GM18508 (cell line): ENCODE results near the gene HTRA3.

Source experiments
- ATAC-seq: cut with Tn5 transposase; IDR thresholded peaks from one replicate; pipeline ENCODE4 v1.9.1; 2021; ENCODE audit warnings: moderate number of reproducible peaks; ENCODE audit not compliant: insufficient read depth, unreplicated experiment

Gene HTRA3

DNA sequence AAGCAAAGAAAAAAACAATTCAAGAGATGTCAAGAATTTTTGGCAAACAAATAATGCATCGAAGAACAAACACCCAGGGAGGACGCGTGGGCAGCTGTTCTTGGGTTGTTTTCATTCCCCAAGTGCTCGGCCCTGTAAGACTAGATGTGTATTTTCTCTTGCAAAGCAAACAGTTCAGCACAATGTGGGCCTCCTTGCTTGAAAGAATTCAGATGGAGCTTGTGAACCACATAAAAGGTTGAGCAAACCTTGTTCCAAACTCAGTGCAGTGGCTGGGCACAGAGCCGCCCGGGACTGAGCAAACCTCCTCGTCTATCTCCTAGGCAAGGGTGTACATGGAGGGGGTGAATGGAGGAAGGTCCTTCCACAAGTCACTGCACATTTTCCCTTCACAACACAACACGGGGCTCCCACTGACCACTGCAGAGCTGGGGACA lies 82.4 kb downstream of the HTRA3 start:
- ATAC-seq: no peak

DNA sequence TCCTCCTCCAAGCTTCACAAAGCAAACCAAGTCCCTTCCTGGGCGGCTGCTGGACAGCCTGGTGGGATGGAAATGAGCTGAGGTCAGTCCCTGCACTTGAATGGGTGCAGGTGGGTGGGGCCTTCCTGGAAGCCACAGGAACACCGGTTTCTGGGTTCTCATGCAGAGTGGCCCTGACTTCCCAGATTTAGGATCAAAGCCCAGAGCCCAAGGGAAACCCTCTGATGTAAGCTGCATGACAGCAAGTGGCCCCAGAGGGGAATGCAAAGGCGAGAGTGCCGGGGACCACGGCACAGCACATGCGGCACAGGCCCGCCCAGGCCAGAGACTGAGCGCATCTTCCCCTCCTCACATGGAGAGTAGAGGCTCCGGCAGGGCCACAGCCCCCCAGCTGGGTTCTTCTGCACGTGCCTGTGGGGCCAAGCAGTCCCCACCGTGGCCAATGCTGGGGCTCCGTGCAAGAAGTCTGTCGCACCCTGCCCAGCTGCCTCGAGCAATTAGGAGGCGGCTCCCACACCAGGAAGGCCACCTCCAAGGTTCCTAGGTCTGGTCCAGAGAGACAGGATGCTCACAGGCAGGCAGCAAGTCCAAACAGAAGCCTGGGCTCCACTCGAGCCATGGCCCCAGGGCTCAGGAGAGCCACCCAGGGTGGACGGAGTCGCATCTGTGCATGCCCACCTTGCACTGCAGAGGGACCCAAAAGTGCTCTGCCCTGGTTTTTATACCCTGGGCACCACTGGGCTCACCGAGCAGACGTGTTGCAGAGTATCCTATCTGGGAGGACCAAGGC lies 83.0 kb downstream of the HTRA3 start:
- ATAC-seq: no peak

DNA sequence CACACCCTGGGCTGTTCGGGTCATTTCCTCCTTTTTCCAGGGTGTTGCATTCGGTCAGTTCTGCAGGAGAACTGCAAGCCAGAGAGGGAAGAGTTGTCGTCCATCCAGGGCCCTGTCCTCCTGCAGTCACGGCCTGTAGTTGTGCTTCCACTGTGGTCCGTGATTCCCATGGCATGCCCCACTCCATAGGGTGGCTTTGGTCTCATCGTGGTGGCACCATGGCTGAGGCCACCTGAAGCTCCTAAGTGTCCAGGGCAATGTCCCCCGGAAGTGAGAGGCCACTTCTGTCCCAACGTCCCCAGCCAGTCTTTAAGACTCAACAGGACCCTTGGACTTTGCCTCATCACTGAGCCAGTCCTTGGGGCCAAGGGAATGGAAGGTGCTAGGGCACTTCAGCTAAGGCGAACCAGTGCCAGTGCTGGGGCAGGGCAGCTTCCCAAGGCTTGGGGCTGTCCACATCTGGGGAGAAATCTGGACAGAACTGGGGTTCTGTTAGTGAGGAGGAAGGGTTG lies 83.7 kb downstream of the HTRA3 start:
- no peak for ATAC-seq

DNA sequence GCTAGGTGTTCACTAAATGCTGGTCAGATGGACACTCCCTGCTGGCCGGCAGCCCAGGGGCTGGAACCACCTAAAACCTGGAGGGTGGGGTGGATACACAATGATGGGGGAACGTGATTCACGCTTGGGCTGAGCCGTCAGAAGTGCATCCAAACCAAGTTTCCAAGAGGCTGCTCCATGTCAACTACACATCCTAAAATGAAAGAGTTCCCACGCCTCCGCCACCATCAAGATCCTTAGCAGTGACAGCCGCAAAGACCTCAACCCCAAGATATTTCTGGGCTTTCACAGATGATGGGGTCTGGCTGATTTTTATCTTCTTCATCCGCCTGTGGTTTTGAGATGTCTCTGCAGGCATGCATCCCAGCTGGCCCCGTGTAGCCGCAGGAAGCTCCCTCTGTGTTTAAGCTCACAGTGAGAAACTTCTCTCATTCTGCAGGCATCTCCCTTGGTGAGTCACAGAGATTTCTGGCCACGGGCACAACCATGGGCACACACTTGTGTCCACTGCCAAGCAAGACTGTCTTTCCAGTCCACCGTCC lies 84.4 kb downstream of the HTRA3 start:
- ATAC-seq: no peak

DNA sequence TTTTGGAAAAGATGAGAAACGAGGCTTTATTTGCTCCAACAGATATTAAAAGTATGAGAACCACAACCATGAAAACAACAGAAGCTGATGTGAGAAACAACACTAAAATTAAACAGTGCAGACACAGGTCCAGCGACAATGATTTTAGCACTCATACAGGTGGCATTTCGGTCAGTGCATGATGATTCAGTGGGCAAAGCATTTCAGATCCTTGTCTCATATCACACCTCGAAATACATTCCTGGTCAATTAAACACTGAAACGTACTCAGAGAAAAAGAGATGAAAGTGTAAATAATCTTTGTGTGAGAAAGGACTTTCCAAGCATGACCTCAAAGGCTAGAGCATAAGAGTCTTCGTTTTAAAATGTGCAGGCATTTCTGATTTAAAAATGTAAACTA lies 85.8 kb downstream of the HTRA3 start:
- ATAC-seq: no peak

DNA sequence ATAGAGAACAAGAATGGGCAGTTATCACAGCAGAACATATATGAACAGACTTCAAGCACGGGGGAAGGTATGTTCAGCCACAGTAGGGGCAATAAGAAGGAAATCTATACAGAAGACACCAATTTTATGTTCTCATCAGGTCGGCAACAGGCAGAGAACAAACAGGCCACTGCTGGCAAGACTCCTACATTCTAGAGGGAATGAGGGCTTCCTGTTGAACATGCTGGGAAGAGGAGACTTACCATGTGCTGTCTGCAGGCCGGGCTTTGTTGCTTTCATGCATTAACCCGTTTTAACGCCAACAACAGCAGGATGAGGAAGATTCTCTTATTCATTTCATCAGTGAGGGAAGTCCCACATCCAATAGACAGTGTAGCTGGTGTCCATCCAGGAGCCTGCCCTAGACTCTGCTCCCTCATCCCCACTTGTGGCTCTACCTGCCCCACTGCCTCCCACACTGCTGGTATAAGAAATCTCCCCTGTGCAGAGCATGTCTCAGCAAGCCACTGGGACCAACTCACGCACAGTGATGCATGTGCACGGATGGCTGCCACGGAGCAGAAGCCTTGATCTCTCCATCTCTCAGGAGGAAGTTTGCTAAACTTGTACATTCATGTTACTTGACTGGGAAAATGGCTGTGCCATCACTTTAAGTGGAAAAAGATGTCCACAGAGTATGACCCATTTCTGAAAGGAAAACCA lies 86.5 kb downstream of the HTRA3 start:
- no peak for ATAC-seq
